ENCODE data around the gene ARL6IP4. TPM values are rescaled to one million over a fixed set of nuclear protein-coding genes. Genes with fewer than 3 reads are reported as not detected.

ARL6IP4 gene
- total RNA-seq, 1 experiment from 2014 or later = 132 TPM

- no CpG with 5 or more reads among the region's 10 CpGs for WGBS (ENCODE audit: extremely low coverage, insufficient read length, low lambda C conversion rate)
These were observed 13.7 kb downstream of the ARL6IP4 start for GRCh38 chr12:122994140-122994675.

More at GRCh38 chr12:122994140-122994675, 13.7 kb downstream of the ARL6IP4 start:
- 0 out of 4 replicates have a peak, but pooled peaks cover 0 to 5% of the 10 kb centered on the region in 2 experiments for H3K4me1 Mint-ChIP-seq
- H3K27me3 Mint-ChIP-seq (ENCODE audit: low read depth) = no peaks in the 10 kb centered on the region; the same call in none of the 2 replicates
- Histone ChIP-seq H3K9ac (ENCODE audit: extremely low read depth, insufficient read length, low read length) (no peak overlapping the region), H3K79me1 (ENCODE audit: insufficient read depth, low read depth, low read length, poor library complexity, severe bottlenecking) (no peaks in the 10 kb centered on the region), H2BK120ac (ENCODE audit: low read depth, low read length, poor library complexity, severe bottlenecking) (no peak overlapping the region), H3K23me2 (ENCODE audit: insufficient read length, low read depth, low read length, poor library complexity, severe bottlenecking) (no peaks in the 10 kb centered on the region), H2BK12ac (ENCODE audit: insufficient read length, low read depth, low read length) (no peak overlapping the region), H4K91ac (ENCODE audit: insufficient read length, low read depth, low read length) (no peak overlapping the region), H3K79me2 (ENCODE audit: insufficient read depth, low read length) (no peaks in the 10 kb centered on the region), H2BK5ac (ENCODE audit: insufficient read length, low read length) (no peak overlapping the region), H2AK5ac (ENCODE audit: insufficient read length, low read length) (no peak overlapping the region), H4K20me1 (ENCODE audit: control insufficient read depth, insufficient read depth, insufficient read length) (no peaks in the 10 kb centered on the region), H4K5ac (ENCODE audit: insufficient read length, low read depth, low read length) (no peak overlapping the region), H2BK15ac (ENCODE audit: low read depth, low read length) (no peak overlapping the region), H3K9me3 (ENCODE audit: control insufficient read depth, low read depth, low read length) (no peaks in the 10 kb centered on the region), H3K18ac (ENCODE audit: insufficient read length, low read depth, low read length) (no peak overlapping the region), H2AFZ (ENCODE audit: low read length) (no peak overlapping the region), H3K27me3 (ENCODE audit: insufficient read depth, low read length) (no peaks in the 10 kb centered on the region), H3K27ac (ENCODE audit: insufficient read length, low read depth, low read length) (no peak overlapping the region), H3T11ph (ENCODE audit: low read length) (no peak overlapping the region), H2BK20ac (ENCODE audit: low read depth, low read length, poor library complexity, severe bottlenecking) (no peak overlapping the region), H3K4ac (ENCODE audit: low read depth, low read length) (no peak overlapping the region), H3K14ac (ENCODE audit: insufficient read depth, low read length) (no peak overlapping the region; the same call in 1 of the 2 replicates), H3K4me2 (ENCODE audit: insufficient read depth, insufficient read length, low read length) (no peak overlapping the region), H3K56ac (ENCODE audit: insufficient read length, low read depth, low read length) (no peak overlapping the region), H4K8ac (replicated peaks; ENCODE audit: insufficient read length, low read depth, low read length) (no peak overlapping the region), H3K23ac (ENCODE audit: insufficient read length, low read depth, low read length) (no peak overlapping the region), H3K4me1 (ENCODE audit: insufficient read depth, low read length) (no peaks in the 10 kb centered on the region)
- no peaks in the 10 kb centered on the region for H3K9me3 Mint-ChIP-seq
- no peak overlapping the region for H3K27ac Mint-ChIP-seq
- H3K36me3 Mint-ChIP-seq (ENCODE audit: insufficient read depth in 1 of 3, low read depth in 3 of 3) = no peaks in the 10 kb centered on the region
- no peak for DNase-seq
- H3K4me3 Mint-ChIP-seq = no peak overlapping the region
- TF ChIP-seq CTCF (conservative IDR thresholded peaks at IDR 0.05) = no peak
